ENCODE data around the gene CEMIP.

DNA sequence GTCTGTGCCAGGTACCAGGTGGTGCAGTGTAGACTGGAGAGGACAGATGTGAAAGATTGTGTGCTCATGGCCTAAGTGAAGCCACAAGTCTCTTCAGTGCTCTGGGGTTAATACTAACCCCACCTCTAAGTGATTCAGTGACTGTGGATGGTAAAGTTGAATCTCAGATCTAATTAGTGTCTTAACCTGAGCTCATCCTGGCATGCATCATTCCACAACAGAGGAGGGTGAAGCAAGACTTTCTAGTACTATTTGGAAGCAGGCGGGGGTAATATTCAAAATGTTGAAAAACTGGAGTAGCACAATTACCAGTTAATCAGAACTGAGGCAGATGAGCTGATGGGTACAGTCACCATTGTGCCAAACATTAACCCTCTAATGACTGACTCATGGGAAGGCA, 213.3 kb downstream of the CEMIP start:
- TF ChIP-seq ZMYM2 (CRISPR knock-in tag; IDR thresholded peaks at IDR 0.05) (no peak), FOSL1 (CRISPR knock-in tag; IDR thresholded peaks at IDR 0.05; ENCODE audit: borderline replicate concordance) (no peak), RAD21 (CRISPR knock-in tag; IDR thresholded peaks at IDR 0.05) (no peak), ATF7 (IDR thresholded peaks at IDR 0.05) (no peak), ATF7 (CRISPR knock-in tag; IDR thresholded peaks at IDR 0.05) (no peak), TARDBP (CRISPR knock-in tag; IDR thresholded peaks at IDR 0.05) (no peak), EZH2 (conservative IDR thresholded peaks at IDR 0.05; ENCODE audit: low read depth, low read length) (no peak), ZNF292 (CRISPR knock-in tag; IDR thresholded peaks at IDR 0.05; ENCODE audit: borderline replicate concordance, low read depth) (no peak)
- TF ChIP-seq, protein P1, sequence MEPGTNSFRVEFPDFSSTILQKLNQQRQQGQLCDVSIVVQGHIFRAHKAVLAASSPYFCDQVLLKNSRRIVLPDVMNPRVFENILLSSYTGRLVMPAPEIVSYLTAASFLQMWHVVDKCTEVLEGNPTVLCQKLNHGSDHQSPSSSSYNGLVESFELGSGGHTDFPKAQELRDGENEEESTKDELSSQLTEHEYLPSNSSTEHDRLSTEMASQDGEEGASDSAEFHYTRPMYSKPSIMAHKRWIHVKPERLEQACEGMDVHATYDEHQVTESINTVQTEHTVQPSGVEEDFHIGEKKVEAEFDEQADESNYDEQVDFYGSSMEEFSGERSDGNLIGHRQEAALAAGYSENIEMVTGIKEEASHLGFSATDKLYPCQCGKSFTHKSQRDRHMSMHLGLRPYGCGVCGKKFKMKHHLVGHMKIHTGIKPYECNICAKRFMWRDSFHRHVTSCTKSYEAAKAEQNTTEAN (CRISPR knock-in tag; conservative IDR thresholded peaks at IDR 0.05): no peak
- TF ChIP-seq, protein P2, sequence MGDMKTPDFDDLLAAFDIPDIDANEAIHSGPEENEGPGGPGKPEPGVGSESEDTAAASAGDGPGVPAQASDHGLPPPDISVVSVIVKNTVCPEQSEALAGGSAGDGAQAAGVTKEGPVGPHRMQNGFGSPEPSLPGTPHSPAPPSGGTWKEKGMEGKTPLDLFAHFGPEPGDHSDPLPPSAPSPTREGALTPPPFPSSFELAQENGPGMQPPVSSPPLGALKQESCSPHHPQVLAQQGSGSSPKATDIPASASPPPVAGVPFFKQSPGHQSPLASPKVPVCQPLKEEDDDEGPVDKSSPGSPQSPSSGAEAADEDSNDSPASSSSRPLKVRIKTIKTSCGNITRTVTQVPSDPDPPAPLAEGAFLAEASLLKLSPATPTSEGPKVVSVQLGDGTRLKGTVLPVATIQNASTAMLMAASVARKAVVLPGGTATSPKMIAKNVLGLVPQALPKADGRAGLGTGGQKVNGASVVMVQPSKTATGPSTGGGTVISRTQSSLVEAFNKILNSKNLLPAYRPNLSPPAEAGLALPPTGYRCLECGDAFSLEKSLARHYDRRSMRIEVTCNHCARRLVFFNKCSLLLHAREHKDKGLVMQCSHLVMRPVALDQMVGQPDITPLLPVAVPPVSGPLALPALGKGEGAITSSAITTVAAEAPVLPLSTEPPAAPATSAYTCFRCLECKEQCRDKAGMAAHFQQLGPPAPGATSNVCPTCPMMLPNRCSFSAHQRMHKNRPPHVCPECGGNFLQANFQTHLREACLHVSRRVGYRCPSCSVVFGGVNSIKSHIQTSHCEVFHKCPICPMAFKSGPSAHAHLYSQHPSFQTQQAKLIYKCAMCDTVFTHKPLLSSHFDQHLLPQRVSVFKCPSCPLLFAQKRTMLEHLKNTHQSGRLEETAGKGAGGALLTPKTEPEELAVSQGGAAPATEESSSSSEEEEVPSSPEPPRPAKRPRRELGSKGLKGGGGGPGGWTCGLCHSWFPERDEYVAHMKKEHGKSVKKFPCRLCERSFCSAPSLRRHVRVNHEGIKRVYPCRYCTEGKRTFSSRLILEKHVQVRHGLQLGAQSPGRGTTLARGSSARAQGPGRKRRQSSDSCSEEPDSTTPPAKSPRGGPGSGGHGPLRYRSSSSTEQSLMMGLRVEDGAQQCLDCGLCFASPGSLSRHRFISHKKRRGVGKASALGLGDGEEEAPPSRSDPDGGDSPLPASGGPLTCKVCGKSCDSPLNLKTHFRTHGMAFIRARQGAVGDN (CRISPR knock-in tag; IDR thresholded peaks at IDR 0.05): no peak
- TF ChIP-seq, protein P3, sequence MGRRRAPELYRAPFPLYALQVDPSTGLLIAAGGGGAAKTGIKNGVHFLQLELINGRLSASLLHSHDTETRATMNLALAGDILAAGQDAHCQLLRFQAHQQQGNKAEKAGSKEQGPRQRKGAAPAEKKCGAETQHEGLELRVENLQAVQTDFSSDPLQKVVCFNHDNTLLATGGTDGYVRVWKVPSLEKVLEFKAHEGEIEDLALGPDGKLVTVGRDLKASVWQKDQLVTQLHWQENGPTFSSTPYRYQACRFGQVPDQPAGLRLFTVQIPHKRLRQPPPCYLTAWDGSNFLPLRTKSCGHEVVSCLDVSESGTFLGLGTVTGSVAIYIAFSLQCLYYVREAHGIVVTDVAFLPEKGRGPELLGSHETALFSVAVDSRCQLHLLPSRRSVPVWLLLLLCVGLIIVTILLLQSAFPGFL (CRISPR knock-in tag; IDR thresholded peaks at IDR 0.05): no peak
- TF ChIP-seq, protein P4, sequence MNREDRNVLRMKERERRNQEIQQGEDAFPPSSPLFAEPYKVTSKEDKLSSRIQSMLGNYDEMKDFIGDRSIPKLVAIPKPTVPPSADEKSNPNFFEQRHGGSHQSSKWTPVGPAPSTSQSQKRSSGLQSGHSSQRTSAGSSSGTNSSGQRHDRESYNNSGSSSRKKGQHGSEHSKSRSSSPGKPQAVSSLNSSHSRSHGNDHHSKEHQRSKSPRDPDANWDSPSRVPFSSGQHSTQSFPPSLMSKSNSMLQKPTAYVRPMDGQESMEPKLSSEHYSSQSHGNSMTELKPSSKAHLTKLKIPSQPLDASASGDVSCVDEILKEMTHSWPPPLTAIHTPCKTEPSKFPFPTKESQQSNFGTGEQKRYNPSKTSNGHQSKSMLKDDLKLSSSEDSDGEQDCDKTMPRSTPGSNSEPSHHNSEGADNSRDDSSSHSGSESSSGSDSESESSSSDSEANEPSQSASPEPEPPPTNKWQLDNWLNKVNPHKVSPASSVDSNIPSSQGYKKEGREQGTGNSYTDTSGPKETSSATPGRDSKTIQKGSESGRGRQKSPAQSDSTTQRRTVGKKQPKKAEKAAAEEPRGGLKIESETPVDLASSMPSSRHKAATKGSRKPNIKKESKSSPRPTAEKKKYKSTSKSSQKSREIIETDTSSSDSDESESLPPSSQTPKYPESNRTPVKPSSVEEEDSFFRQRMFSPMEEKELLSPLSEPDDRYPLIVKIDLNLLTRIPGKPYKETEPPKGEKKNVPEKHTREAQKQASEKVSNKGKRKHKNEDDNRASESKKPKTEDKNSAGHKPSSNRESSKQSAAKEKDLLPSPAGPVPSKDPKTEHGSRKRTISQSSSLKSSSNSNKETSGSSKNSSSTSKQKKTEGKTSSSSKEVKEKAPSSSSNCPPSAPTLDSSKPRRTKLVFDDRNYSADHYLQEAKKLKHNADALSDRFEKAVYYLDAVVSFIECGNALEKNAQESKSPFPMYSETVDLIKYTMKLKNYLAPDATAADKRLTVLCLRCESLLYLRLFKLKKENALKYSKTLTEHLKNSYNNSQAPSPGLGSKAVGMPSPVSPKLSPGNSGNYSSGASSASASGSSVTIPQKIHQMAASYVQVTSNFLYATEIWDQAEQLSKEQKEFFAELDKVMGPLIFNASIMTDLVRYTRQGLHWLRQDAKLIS (CRISPR knock-in tag; IDR thresholded peaks at IDR 0.05): no peak
- TF ChIP-seq, protein P5, sequence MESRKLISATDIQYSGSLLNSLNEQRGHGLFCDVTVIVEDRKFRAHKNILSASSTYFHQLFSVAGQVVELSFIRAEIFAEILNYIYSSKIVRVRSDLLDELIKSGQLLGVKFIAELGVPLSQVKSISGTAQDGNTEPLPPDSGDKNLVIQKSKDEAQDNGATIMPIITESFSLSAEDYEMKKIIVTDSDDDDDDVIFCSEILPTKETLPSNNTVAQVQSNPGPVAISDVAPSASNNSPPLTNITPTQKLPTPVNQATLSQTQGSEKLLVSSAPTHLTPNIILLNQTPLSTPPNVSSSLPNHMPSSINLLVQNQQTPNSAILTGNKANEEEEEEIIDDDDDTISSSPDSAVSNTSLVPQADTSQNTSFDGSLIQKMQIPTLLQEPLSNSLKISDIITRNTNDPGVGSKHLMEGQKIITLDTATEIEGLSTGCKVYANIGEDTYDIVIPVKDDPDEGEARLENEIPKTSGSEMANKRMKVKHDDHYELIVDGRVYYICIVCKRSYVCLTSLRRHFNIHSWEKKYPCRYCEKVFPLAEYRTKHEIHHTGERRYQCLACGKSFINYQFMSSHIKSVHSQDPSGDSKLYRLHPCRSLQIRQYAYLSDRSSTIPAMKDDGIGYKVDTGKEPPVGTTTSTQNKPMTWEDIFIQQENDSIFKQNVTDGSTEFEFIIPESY (CRISPR knock-in tag; IDR thresholded peaks at IDR 0.05): no peak
- TF ChIP-seq, protein P6, sequence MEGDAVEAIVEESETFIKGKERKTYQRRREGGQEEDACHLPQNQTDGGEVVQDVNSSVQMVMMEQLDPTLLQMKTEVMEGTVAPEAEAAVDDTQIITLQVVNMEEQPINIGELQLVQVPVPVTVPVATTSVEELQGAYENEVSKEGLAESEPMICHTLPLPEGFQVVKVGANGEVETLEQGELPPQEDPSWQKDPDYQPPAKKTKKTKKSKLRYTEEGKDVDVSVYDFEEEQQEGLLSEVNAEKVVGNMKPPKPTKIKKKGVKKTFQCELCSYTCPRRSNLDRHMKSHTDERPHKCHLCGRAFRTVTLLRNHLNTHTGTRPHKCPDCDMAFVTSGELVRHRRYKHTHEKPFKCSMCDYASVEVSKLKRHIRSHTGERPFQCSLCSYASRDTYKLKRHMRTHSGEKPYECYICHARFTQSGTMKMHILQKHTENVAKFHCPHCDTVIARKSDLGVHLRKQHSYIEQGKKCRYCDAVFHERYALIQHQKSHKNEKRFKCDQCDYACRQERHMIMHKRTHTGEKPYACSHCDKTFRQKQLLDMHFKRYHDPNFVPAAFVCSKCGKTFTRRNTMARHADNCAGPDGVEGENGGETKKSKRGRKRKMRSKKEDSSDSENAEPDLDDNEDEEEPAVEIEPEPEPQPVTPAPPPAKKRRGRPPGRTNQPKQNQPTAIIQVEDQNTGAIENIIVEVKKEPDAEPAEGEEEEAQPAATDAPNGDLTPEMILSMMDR (CRISPR knock-in tag; IDR thresholded peaks at IDR 0.05): no peak
